ENCODE data around the gene GINS1.
"Not testable (repeated sequence)": the region's sequence is repeated elsewhere in the genome, so short reads cannot be mapped to it uniquely, and the experiment has no call there.

The GINS1 gene

DNA sequence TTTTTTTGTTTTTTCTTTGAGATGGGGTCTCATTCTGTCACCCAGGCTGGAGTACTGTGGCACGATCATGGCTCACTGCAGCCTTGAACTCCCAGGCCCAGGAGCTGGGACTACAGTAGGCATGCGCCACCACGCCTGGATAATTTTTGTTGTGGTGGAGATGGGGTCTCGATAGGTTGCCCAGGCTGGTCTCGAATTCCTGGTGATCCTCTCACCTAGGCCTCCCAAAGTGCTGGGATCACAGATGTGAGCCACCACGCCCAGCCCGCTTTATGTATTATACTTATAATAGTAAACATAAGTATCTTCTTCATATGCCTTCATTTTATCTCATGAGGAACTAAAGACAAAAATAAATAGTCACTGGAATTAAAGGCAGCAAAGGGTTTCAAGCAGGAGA lies 63.5 kb downstream of the GINS1 start:
- no peak overlapping the region for H3K4me3 ChIP-seq (replicated peaks; ENCODE audit: insufficient read depth, low read length)
- no peak for DNase-seq (ENCODE audit: low read depth in 1 of 2, low spot score in 1 of 2)
- TF ChIP-seq, protein P1, sequence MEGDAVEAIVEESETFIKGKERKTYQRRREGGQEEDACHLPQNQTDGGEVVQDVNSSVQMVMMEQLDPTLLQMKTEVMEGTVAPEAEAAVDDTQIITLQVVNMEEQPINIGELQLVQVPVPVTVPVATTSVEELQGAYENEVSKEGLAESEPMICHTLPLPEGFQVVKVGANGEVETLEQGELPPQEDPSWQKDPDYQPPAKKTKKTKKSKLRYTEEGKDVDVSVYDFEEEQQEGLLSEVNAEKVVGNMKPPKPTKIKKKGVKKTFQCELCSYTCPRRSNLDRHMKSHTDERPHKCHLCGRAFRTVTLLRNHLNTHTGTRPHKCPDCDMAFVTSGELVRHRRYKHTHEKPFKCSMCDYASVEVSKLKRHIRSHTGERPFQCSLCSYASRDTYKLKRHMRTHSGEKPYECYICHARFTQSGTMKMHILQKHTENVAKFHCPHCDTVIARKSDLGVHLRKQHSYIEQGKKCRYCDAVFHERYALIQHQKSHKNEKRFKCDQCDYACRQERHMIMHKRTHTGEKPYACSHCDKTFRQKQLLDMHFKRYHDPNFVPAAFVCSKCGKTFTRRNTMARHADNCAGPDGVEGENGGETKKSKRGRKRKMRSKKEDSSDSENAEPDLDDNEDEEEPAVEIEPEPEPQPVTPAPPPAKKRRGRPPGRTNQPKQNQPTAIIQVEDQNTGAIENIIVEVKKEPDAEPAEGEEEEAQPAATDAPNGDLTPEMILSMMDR (IDR thresholded peaks at IDR 0.05; ENCODE audit: insufficient read depth, low read length), result no peak
- TF ChIP-seq, protein P2, sequence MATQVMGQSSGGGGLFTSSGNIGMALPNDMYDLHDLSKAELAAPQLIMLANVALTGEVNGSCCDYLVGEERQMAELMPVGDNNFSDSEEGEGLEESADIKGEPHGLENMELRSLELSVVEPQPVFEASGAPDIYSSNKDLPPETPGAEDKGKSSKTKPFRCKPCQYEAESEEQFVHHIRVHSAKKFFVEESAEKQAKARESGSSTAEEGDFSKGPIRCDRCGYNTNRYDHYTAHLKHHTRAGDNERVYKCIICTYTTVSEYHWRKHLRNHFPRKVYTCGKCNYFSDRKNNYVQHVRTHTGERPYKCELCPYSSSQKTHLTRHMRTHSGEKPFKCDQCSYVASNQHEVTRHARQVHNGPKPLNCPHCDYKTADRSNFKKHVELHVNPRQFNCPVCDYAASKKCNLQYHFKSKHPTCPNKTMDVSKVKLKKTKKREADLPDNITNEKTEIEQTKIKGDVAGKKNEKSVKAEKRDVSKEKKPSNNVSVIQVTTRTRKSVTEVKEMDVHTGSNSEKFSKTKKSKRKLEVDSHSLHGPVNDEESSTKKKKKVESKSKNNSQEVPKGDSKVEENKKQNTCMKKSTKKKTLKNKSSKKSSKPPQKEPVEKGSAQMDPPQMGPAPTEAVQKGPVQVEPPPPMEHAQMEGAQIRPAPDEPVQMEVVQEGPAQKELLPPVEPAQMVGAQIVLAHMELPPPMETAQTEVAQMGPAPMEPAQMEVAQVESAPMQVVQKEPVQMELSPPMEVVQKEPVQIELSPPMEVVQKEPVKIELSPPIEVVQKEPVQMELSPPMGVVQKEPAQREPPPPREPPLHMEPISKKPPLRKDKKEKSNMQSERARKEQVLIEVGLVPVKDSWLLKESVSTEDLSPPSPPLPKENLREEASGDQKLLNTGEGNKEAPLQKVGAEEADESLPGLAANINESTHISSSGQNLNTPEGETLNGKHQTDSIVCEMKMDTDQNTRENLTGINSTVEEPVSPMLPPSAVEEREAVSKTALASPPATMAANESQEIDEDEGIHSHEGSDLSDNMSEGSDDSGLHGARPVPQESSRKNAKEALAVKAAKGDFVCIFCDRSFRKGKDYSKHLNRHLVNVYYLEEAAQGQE (IDR thresholded peaks at IDR 0.05; ENCODE audit: insufficient replicate concordance, low read depth), result no peak
- no peak for TF ChIP-seq POLR2AphosphoS5 (IDR thresholded peaks at IDR 0.05; ENCODE audit: low read depth)
- TF ChIP-seq GABPA (IDR thresholded peaks at IDR 0.05; ENCODE audit: low read depth), result no peak
- TF ChIP-seq SPI1 (IDR thresholded peaks at IDR 0.05; ENCODE audit: borderline replicate concordance, low read depth), result no peak
- H3K27ac ChIP-seq (replicated peaks), result no peak overlapping the region
- H3K27me3 ChIP-seq (ENCODE audit: insufficient read depth, poor library complexity, severe bottlenecking), result no peaks in the 10 kb centered on the region

DNA sequence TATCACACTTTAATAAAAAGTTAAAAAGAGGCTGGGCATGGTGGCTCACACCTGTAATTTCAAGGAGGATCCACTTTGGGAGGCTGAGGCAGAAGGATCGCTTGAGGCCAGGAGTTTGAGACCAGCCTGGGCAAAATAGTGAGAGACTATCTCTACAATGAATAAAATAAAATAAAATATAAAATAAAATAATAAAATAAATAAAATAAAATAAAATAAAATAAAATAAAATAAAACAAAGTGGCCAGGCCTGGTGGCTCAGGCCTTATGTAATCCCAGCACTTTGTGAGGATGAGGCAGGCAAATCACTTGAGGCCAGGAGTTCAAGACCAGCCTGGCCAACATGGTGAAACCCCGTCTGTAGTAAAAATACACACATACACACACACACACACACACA lies 65.8 kb downstream of the GINS1 start:
- not testable (repeated sequence) for H3K27me3 ChIP-seq (ENCODE audit: insufficient read depth, poor library complexity, severe bottlenecking); DNase-seq (ENCODE audit: low read depth in 1 of 2, low spot score in 1 of 2); H3K4me3 ChIP-seq (replicated peaks; ENCODE audit: insufficient read depth, low read length); H3K27ac ChIP-seq (replicated peaks)

DNA sequence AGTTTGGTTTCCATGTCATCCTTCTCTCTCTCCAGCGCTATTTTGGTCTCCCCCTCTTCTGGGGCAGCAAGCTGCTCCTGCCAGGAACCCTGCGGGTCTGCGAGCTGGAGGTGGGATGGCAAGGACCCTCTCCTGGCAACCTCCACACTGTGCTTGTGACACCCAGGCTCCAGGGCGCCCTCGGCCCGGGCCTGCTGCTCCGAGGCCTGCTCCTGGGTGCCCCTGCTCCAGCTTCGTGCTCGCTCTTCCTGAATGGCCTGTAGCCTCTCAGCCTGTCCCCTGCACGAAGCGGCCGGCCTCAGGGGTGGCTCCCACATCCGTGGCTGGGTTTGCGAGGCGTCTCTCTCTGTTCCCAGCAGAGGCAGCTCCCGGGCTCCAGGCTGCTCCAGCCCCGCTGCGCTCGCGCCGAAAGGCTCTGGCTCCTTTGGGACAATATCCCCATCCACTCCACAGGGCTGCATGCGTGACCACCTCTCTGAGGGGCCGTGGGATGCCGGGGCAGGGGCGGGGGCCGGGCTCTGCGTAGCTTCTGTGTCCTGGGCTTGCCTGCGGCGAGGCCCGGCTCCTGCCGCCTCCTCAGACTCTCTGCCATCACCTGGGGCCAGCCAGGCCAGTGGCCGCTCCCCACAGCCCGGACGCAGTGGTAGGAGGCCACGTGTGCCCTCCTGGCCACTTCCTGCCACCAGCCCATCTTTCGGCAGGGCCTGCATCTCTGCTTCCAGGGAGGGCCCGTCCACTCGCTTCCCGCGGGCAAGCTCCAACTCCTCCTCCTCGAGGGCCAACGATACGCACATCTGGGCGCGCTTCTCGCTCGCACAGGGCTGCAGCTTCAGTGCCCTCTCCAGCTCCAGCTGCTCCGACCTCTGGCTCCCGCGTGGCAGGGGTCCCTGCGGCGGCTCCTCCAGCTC lies 68.9 kb downstream of the GINS1 start:
- Histone ChIP-seq H3K4me3 (replicated peaks; ENCODE audit: insufficient read depth, low read length) (no peak overlapping the region), H3K27ac (replicated peaks) (no peak overlapping the region), H3K27me3 (ENCODE audit: insufficient read depth, poor library complexity, severe bottlenecking) (no peaks in the 10 kb centered on the region)
- TF ChIP-seq, protein P2 (IDR thresholded peaks at IDR 0.05; ENCODE audit: insufficient replicate concordance, low read depth), result no peak
- TF ChIP-seq, protein P1 (IDR thresholded peaks at IDR 0.05; ENCODE audit: insufficient read depth, low read length), result no peak
- TF ChIP-seq GABPA (IDR thresholded peaks at IDR 0.05; ENCODE audit: low read depth), result no peak
- no peak for TF ChIP-seq POLR2AphosphoS5 (IDR thresholded peaks at IDR 0.05; ENCODE audit: low read depth)
- TF ChIP-seq SPI1 (IDR thresholded peaks at IDR 0.05; ENCODE audit: borderline replicate concordance, low read depth), result no peak
- DNase-seq (ENCODE audit: low read depth in 1 of 2, low spot score in 1 of 2), result no peak

DNA sequence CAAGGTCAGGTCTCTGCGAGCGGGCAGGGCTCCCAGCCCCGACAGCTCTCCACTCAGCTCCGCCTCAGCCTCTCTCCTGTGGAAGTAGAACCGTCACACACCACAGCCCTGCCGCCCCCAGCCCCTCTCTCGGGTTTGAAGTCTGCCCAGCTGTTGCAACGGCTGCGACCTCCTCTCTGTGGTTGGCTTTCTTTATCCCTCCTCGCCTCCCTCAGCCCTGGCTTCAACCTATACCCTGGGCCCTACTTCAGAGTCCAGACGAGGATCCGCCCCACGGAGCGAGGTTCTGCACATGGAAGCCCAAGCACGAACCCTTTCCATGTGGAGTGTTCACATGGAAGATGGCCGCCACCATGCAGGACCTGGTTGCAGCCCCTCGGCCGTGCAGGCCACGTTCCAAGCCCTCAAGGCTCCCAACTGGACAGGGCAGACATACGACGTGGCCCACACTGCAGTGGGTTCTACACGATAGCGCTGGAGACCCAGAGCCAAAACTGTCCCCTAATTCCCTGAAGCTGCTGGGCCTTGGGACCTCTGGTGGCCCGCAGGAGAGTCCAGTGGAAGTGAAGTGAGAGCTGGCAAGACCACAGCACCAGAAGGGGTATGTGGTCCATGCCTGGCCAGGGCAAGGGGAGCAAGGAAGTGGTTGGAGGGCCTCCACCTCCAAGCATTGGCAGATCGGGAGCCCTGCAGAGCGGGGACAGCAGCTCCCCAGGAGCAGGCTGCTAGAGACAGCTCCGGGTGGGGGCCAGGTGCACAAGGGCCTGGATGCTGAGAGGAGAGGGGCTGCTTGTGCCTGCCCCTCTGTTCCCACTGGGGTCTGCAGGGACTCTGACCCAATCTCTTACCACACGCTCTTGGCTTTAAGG lies 69.8 kb downstream of the GINS1 start:
- DNase-seq (ENCODE audit: low read depth in 1 of 2, low spot score in 1 of 2), result no peak
- no peak overlapping the region for H3K4me3 ChIP-seq (replicated peaks; ENCODE audit: insufficient read depth, low read length)
- TF ChIP-seq SPI1 (IDR thresholded peaks at IDR 0.05; ENCODE audit: borderline replicate concordance, low read depth), result no peak
- TF ChIP-seq, protein P1 (IDR thresholded peaks at IDR 0.05; ENCODE audit: insufficient read depth, low read length), result no peak
- TF ChIP-seq, protein P2 (IDR thresholded peaks at IDR 0.05; ENCODE audit: insufficient replicate concordance, low read depth), result no peak
- no peak for TF ChIP-seq GABPA (IDR thresholded peaks at IDR 0.05; ENCODE audit: low read depth)
- TF ChIP-seq POLR2AphosphoS5 (IDR thresholded peaks at IDR 0.05; ENCODE audit: low read depth), result no peak
- H3K27me3 ChIP-seq (ENCODE audit: insufficient read depth, poor library complexity, severe bottlenecking), result no peaks in the 10 kb centered on the region
- H3K27ac ChIP-seq (replicated peaks), result no peak overlapping the region

Measured in HL-60 (cell line).